HEK293 (cell line): Measurements from ENCODE around the gene STPG3.

Experiments used
- FEZF1 ChIP-seq: fragments of 450-650 bp; formaldehyde crosslinking; IDR thresholded peaks from 2 replicates; pipeline ENCODE4 v1.5.1; 2016; ENCODE audit warnings: missing biosample characterization, missing genetic modification characterization
- KLF7 ChIP-seq: fragments of 450-650 bp; formaldehyde crosslinking; IDR thresholded peaks from 2 replicates; pipeline ENCODE4 v1.5.1; 2016; ENCODE audit warnings: missing biosample characterization, missing genetic modification characterization, borderline replicate concordance
- MYNN ChIP-seq: fragments of 450-650 bp; formaldehyde crosslinking; IDR thresholded peaks from 2 replicates; pipeline ENCODE4 v1.5.1; 2016; ENCODE audit warnings: missing biosample characterization, missing genetic modification characterization, borderline replicate concordance
- PRDM10 ChIP-seq: fragments of 450-650 bp; formaldehyde crosslinking; IDR thresholded peaks from 2 replicates; pipeline ENCODE4 v1.5.1; 2016; ENCODE audit warnings: missing biosample characterization, missing genetic modification characterization
- SETDB1 ChIP-seq: IDR thresholded peaks from one replicate; pipeline ENCODE4 v1.6.1; 2017; ENCODE audit warnings: mild to moderate bottlenecking, low read length, moderate library complexity, mixed read lengths; ENCODE audit not compliant: insufficient read length
- SP2 ChIP-seq: fragments of 450-650 bp; formaldehyde crosslinking; IDR thresholded peaks from 2 replicates; pipeline ENCODE4 v1.5.1; 2016; ENCODE audit warnings: missing biosample characterization, missing genetic modification characterization
- ZFP37 ChIP-seq: fragments of 450-650 bp; formaldehyde crosslinking; IDR thresholded peaks from 2 replicates; pipeline ENCODE4 v1.5.1; 2016; ENCODE audit warnings: missing biosample characterization, missing genetic modification characterization
- ZNF174 ChIP-seq: fragments of 450-650 bp; formaldehyde crosslinking; IDR thresholded peaks from 2 replicates; pipeline ENCODE4 v1.5.0; 2017; ENCODE audit warnings: missing biosample characterization, mild to moderate bottlenecking, missing genetic modification characterization
- ZNF202 ChIP-seq: fragments of 450-650 bp; formaldehyde crosslinking; IDR thresholded peaks from 2 replicates; pipeline ENCODE4 v1.5.1; 2016; ENCODE audit warnings: missing biosample characterization, missing genetic modification characterization, borderline replicate concordance
- ZNF266 ChIP-seq: fragments of 450-650 bp; formaldehyde crosslinking; IDR thresholded peaks from 2 replicates; pipeline ENCODE4 v1.5.1; 2016; ENCODE audit warnings: missing biosample characterization, missing genetic modification characterization, low read depth
- ZNF280C ChIP-seq: fragments of 450-650 bp; formaldehyde crosslinking; IDR thresholded peaks from 2 replicates; pipeline ENCODE4 v1.5.1; 2016; ENCODE audit warnings: missing biosample characterization, missing genetic modification characterization
- ZNF341 ChIP-seq: fragments of 450-650 bp; formaldehyde crosslinking; IDR thresholded peaks from 2 replicates; pipeline ENCODE4; 2016; ENCODE audit warnings: low read depth, missing biosample characterization, missing genetic modification characterization
- ZNF600 ChIP-seq: fragments of 450-650 bp; formaldehyde crosslinking; IDR thresholded peaks from 2 replicates; pipeline ENCODE4 v1.5.1; 2016; ENCODE audit warnings: missing biosample characterization, missing genetic modification characterization
- ZNF621 ChIP-seq: fragments of 450-650 bp; formaldehyde crosslinking; IDR thresholded peaks from 2 replicates; pipeline ENCODE4 v1.5.1; 2017; ENCODE audit warnings: missing biosample characterization, missing genetic modification characterization
- ZNF626 ChIP-seq: fragments of 450-650 bp; sonication (Bioruptor Pico); formaldehyde crosslinking; IDR thresholded peaks from 2 replicates; pipeline ENCODE4 v1.5.1; 2018; ENCODE audit warnings: missing biosample characterization, missing genetic modification characterization, inconsistent platforms
- ZNF791 ChIP-seq: fragments of 450-650 bp; formaldehyde crosslinking; IDR thresholded peaks from 2 replicates; pipeline ENCODE4 v1.5.1; 2016; ENCODE audit warnings: missing biosample characterization, missing genetic modification characterization
- ZNF837 ChIP-seq: fragments of 450-650 bp; formaldehyde crosslinking; IDR thresholded peaks from 2 replicates; pipeline ENCODE4 v1.5.1; 2016; ENCODE audit warnings: missing biosample characterization, missing genetic modification characterization
- TF ChIP-seq, protein P1 (sequence below): fragments of 450-650 bp; formaldehyde crosslinking; IDR thresholded peaks from 2 replicates; pipeline ENCODE4 v1.5.1; 2016; ENCODE audit warnings: missing biosample characterization, missing genetic modification characterization
- TF ChIP-seq, protein P2 (sequence below): fragments of 450-650 bp; formaldehyde crosslinking; IDR thresholded peaks from 2 replicates; pipeline ENCODE4 v1.5.1; 2016; ENCODE audit warnings: missing biosample characterization, missing genetic modification characterization
- TF ChIP-seq, protein P3 (sequence below): fragments of 450-650 bp; formaldehyde crosslinking; IDR thresholded peaks from 2 replicates; pipeline ENCODE4 v1.5.1; 2016; ENCODE audit warnings: missing biosample characterization, missing genetic modification characterization, borderline replicate concordance

Gene STPG3

DNA sequence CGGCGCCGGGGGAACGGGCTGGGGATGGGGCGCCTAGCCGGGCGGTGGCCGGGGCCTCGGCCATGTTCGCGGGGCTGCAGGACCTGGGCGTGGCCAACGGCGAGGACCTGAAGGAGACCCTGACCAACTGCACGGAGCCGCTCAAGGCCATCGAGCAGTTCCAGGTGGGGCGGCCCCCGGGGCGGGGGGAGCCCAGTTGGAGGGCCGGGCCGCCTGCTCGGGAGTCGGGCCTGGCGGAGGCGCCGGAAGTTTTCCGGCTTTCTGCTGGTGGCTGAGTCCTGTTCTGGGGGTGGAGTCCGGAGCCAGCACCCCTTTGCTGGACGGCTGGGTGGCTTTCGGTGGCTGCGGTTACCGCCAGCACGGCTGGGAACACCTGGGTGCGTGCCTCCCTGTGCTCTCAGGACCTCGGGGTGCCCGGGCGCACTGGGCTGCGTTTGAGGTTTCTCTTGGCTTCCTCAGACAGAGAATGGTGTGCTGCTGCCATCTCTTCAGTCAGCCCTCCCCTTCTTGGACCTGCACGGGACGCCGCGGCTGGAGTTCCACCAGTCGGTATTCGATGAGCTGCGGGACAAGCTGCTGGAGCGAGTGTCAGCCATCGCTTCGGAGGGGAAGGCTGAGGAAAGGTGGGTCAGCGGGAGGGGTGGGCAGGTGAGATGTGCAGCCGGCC is 4.5 kb downstream of the STPG3 start (continued):
- no peak for TF ChIP-seq ZNF791 (tag by site-specific recombination)
- TF ChIP-seq ZNF174 (tag by site-specific recombination), result no peak
- no peak for TF ChIP-seq SETDB1
- TF ChIP-seq MYNN (tag by site-specific recombination), result no peak
- TF ChIP-seq, protein P1, sequence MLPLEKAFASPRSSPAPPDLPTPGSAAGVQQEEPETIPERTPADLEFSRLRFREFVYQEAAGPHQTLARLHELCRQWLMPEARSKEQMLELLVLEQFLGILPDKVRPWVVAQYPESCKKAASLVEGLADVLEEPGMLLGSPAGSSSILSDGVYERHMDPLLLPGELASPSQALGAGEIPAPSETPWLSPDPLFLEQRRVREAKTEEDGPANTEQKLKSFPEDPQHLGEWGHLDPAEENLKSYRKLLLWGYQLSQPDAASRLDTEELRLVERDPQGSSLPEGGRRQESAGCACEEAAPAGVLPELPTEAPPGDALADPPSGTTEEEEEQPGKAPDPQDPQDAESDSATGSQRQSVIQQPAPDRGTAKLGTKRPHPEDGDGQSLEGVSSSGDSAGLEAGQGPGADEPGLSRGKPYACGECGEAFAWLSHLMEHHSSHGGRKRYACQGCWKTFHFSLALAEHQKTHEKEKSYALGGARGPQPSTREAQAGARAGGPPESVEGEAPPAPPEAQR, result no peak
- TF ChIP-seq ZNF621 (tag by site-specific recombination), result no peak
- TF ChIP-seq KLF7 (tag by site-specific recombination), result peak; percentile 59; the same call in 1 of the 2 replicates
- 0 out of 2 replicates have a peak, but pooled peaks have one; percentile 30 for TF ChIP-seq ZNF341
- peak; percentile 50 for TF ChIP-seq PRDM10 (tag by site-specific recombination)
- peak; percentile 43 for TF ChIP-seq SP2 (tag by site-specific recombination)
- TF ChIP-seq ZNF626 (tag by site-specific recombination), result no peak
- no peak for TF ChIP-seq FEZF1
- no peak for TF ChIP-seq ZFP37 (tag by site-specific recombination)
- no peak for TF ChIP-seq ZNF266 (tag by site-specific recombination)
- TF ChIP-seq, protein P2, sequence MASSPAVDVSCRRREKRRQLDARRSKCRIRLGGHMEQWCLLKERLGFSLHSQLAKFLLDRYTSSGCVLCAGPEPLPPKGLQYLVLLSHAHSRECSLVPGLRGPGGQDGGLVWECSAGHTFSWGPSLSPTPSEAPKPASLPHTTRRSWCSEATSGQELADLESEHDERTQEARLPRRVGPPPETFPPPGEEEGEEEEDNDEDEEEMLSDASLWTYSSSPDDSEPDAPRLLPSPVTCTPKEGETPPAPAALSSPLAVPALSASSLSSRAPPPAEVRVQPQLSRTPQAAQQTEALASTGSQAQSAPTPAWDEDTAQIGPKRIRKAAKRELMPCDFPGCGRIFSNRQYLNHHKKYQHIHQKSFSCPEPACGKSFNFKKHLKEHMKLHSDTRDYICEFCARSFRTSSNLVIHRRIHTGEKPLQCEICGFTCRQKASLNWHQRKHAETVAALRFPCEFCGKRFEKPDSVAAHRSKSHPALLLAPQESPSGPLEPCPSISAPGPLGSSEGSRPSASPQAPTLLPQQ, result no peak
- TF ChIP-seq ZNF600 (tag by site-specific recombination), result peak; percentile 56; the same call in 1 of the 2 replicates
- no peak for TF ChIP-seq ZNF202
- TF ChIP-seq, protein P3, sequence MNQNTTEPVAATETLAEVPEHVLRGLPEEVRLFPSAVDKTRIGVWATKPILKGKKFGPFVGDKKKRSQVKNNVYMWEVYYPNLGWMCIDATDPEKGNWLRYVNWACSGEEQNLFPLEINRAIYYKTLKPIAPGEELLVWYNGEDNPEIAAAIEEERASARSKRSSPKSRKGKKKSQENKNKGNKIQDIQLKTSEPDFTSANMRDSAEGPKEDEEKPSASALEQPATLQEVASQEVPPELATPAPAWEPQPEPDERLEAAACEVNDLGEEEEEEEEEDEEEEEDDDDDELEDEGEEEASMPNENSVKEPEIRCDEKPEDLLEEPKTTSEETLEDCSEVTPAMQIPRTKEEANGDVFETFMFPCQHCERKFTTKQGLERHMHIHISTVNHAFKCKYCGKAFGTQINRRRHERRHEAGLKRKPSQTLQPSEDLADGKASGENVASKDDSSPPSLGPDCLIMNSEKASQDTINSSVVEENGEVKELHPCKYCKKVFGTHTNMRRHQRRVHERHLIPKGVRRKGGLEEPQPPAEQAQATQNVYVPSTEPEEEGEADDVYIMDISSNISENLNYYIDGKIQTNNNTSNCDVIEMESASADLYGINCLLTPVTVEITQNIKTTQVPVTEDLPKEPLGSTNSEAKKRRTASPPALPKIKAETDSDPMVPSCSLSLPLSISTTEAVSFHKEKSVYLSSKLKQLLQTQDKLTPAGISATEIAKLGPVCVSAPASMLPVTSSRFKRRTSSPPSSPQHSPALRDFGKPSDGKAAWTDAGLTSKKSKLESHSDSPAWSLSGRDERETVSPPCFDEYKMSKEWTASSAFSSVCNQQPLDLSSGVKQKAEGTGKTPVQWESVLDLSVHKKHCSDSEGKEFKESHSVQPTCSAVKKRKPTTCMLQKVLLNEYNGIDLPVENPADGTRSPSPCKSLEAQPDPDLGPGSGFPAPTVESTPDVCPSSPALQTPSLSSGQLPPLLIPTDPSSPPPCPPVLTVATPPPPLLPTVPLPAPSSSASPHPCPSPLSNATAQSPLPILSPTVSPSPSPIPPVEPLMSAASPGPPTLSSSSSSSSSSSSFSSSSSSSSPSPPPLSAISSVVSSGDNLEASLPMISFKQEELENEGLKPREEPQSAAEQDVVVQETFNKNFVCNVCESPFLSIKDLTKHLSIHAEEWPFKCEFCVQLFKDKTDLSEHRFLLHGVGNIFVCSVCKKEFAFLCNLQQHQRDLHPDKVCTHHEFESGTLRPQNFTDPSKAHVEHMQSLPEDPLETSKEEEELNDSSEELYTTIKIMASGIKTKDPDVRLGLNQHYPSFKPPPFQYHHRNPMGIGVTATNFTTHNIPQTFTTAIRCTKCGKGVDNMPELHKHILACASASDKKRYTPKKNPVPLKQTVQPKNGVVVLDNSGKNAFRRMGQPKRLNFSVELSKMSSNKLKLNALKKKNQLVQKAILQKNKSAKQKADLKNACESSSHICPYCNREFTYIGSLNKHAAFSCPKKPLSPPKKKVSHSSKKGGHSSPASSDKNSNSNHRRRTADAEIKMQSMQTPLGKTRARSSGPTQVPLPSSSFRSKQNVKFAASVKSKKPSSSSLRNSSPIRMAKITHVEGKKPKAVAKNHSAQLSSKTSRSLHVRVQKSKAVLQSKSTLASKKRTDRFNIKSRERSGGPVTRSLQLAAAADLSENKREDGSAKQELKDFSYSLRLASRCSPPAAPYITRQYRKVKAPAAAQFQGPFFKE, result no peak
- TF ChIP-seq ZNF837 (tag by site-specific recombination), result no peak
- no peak for TF ChIP-seq ZNF280C
